A549 treated with CpdA at 1 μM for 4 hours (cell line): Measurements from ENCODE around the gene ZNF709. TPM values are rescaled to one million over a fixed set of nuclear protein-coding genes. Genes with fewer than 3 reads are reported as not detected.

Experiments used
- total RNA-seq: library from RNA; stranded (reverse); fragments of 200-300 nt; extraction: Qiagen RNA extraction; gene quantifications from 5 replicates; pipeline ENCODE4 v1.2.3, GENCODE V29; 2022; ENCODE audit warnings: low read depth

ZNF709 gene
- 0.04 TPM in 1 of 5 replicates, not detected in the others for total RNA-seq

DNA sequence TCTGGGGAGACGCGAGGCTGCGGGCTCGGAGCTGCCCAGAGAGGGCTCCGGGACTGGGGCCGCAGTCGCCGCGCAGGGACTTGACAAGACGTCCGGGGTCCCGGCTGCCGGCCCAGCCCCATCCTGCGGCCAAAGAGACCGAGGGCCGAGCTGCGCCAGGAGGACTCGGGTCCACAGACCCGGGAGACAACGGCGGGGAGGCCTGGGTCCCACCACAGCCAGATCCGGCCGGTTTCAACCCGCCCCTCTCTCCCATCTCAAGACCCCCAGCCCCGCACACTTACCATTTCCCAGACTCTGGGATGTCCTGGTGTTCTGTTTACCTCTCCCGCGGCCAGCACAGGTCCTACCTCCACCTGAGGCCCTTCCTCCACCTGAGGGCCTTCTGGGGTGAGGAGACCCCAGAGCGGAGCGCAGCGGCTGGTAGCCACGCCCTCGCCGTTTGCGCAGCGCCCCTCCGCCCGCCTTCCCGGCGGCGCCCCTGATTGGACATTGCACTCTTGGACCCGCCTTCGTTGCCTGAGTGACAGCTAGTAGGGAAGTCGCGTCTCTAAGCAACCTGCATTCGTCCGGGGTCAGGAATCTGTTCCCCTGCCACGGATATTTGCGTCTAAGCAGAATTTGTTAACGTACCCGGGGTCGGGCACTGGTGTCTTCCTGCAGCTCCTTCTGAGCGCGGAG lies at the start of gene ZNF709:
Gene ZNF709, minus strand, starts transcription at position 446 of the 681 bp plus-strand sequence. Its CDS starts 159 bp downstream, at position 287.

DNA sequence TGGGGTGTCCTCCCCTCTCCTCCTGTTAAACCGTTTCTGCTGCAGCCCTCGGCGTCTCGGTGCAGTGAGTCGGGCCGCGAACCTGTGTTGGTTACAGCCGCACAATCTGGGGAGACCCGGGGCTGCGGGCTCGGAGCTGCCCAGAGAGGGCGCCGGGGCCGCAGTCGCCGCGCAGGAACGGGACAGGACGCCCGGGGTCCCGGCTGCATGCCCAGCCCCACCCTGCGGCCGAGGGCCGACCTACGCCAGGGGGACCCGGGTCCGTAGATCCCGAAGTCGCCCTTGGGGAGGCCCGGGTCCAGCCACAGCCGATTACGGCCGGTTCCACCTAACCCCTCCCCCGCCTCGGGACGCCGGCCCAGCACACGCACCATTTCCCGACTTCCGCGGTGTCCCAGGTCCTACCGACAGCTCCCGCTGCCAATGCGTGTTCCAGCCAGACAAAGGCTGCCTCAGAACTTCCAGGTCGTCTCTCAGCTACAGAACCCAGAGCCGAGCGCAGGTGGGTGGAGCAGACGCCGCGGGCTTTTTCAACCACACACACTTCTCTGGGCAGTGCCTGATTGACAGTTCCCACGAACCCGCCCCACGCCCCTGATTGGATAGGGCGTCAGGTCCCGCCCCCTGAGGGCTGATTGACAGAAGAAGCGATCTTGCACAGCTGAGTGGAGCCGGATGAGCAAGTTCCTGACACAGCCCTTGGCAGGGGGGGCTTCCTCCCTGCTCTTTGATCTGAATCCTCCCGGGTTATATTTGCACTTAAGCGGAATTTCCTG lies 43.9 kb downstream of the ZNF709 start, which contains the start of gene ZNF443:
Gene ZNF443, minus strand, starts transcription at position 481 of the 776 bp plus-strand sequence. Its CDS starts 107 bp downstream, at position 374.

Other genes with a start within 250 kb of the ZNF709 start
- 0.38 to 1.3 TPM (median 0.59 TPM) in 5 replicates for gene ZNF44, start 189.9 kb downstream of the ZNF709 start, total RNA-seq
- not detected in 5 replicates for gene ZNF563, start 151.2 kb downstream of the ZNF709 start, total RNA-seq
- gene ZNF442, start 119.1 kb downstream of the ZNF709 start, total RNA-seq, result not detected in 5 replicates
- 1.5 to 2.1 TPM (median 1.7 TPM) in 5 replicates for gene ZNF799, start 83.5 kb downstream of the ZNF709 start, total RNA-seq
- 0.78 to 1.5 TPM (median 1.0 TPM) in 5 replicates for gene ZNF443, start 43.8 kb downstream of the ZNF709 start, total RNA-seq
- gene ZNF564, start 66.7 kb upstream of the ZNF709 start, total RNA-seq, result 1.6 to 2.4 TPM (median 1.7 TPM) in 5 replicates
- gene ZNF490, start 126.0 kb upstream of the ZNF709 start, total RNA-seq, result 0.55 to 0.78 TPM (median 0.62 TPM) in 5 replicates
- 4.2 to 7.9 TPM (median 5.0 TPM) in 5 replicates for gene ZNF791, start 126.1 kb upstream of the ZNF709 start, total RNA-seq
- gene MAN2B1, start 181.9 kb upstream of the ZNF709 start, total RNA-seq, result 16.4 to 20.7 TPM (median 17.5 TPM) in 5 replicates
- 7.6 to 13.8 TPM (median 10.8 TPM) in 5 replicates for gene WDR83, start 182.0 kb upstream of the ZNF709 start, total RNA-seq
- 42.7 to 54.1 TPM (median 50.9 TPM) in 5 replicates for gene DHPS, start 197.1 kb upstream of the ZNF709 start, total RNA-seq
- gene GNG14, start 203.2 kb upstream of the ZNF709 start, total RNA-seq, result not detected in 5 replicates
- 9.4 to 13.1 TPM (median 11.1 TPM) in 5 replicates for gene FBXW9, start 211.8 kb upstream of the ZNF709 start, total RNA-seq
- 26.5 to 38.1 TPM (median 34.8 TPM) in 5 replicates for gene TNPO2, start 239.1 kb upstream of the ZNF709 start, total RNA-seq
- gene TRIR, start 249.9 kb upstream of the ZNF709 start, total RNA-seq, result 154 to 217 TPM (median 198 TPM) in 5 replicates